SK-N-SH treated with all-trans-retinoic acid at 6 μM for 48 hours (cell line): ENCODE results near the gene RBM47.

Experiments used
- BACH2 ChIP-seq: fragments of 250-450 bp; sonication (Bioruptor Pico); IDR thresholded peaks from 2 replicates; pipeline ENCODE4 v1.9.0; 2021; ENCODE audit warnings: mild to moderate bottlenecking, borderline replicate concordance
- CREB5 ChIP-seq: fragments of 250-450 bp; sonication (Bioruptor Pico); IDR thresholded peaks from 2 replicates; pipeline ENCODE4 v1.5.1; 2020; ENCODE audit warnings: low read depth, mild to moderate bottlenecking, moderate library complexity
- CSDC2 ChIP-seq: fragments of 250-450 bp; sonication (Bioruptor Pico); IDR thresholded peaks from 2 replicates; pipeline ENCODE4 v1.5.0; 2020; ENCODE audit warnings: mild to moderate bottlenecking, moderate library complexity
- ESRRG ChIP-seq: fragments of 250-450 bp; sonication (Bioruptor Pico); IDR thresholded peaks from 2 replicates; pipeline ENCODE4 v1.6.1; 2021; ENCODE audit warnings: mild to moderate bottlenecking
- GLIS3 ChIP-seq: fragments of 250-450 bp; sonication (Bioruptor Pico); IDR thresholded peaks from 2 replicates; pipeline ENCODE4 v1.5.0; 2020; ENCODE audit warnings: mild to moderate bottlenecking, moderate library complexity
- ISL1 ChIP-seq: fragments of 250-450 bp; sonication (Bioruptor Pico); IDR thresholded peaks from 2 replicates; pipeline ENCODE4 v2.1.2; 2022; ENCODE audit warnings: mild to moderate bottlenecking, moderate library complexity
- OSR1 ChIP-seq: fragments of 250-450 bp; sonication (Bioruptor Pico); IDR thresholded peaks from 2 replicates; pipeline ENCODE4 v1.8.0; 2022; ENCODE audit warnings: moderate library complexity, mild to moderate bottlenecking, inconsistent platforms
- PATZ1 ChIP-seq: fragments of 250-450 bp; sonication (Bioruptor Pico); IDR thresholded peaks from 2 replicates; pipeline ENCODE4 v1.8.0; 2020; ENCODE audit warnings: mild to moderate bottlenecking, moderate library complexity, borderline replicate concordance
- RARB ChIP-seq: fragments of 250-450 bp; sonication (Bioruptor Pico); IDR thresholded peaks from 2 replicates; pipeline ENCODE4 v1.8.0; 2021; ENCODE audit warnings: mild to moderate bottlenecking, moderate library complexity
- TCF4 ChIP-seq: fragments of 250-450 bp; sonication (Bioruptor Pico); IDR thresholded peaks from 2 replicates; pipeline ENCODE4 v1.8.0; 2021; ENCODE audit warnings: mild to moderate bottlenecking, moderate library complexity, borderline replicate concordance
- TSHZ2 ChIP-seq: fragments of 250-450 bp; sonication (Bioruptor Pico); IDR thresholded peaks from 2 replicates; pipeline ENCODE4 v1.5.0; 2020; ENCODE audit warnings: mild to moderate bottlenecking, moderate library complexity
- ZFP30 ChIP-seq: fragments of 450-650 bp; formaldehyde crosslinking; IDR thresholded peaks from 2 replicates; pipeline ENCODE4 v1.5.0; 2022; ENCODE audit warnings: mild to moderate bottlenecking, moderate library complexity
- ZNF70 ChIP-seq: fragments of 450-650 bp; formaldehyde crosslinking; IDR thresholded peaks from 2 replicates; pipeline ENCODE4 v1.5.0; 2020; ENCODE audit warnings: mild to moderate bottlenecking, moderate library complexity

GRCh38 chr4:40438384-40439026 is 191.2 kb downstream of the RBM47 start:
- no peak for TF ChIP-seq PATZ1 (CRISPR knock-in tag)
- no peak for TF ChIP-seq CREB5 (CRISPR knock-in tag)
- TF ChIP-seq TSHZ2 (CRISPR knock-in tag) = no peak
- no peak for TF ChIP-seq GLIS3
- TF ChIP-seq ZNF70 (CRISPR knock-in tag) = no peak
- no peak for TF ChIP-seq ESRRG (CRISPR knock-in tag)
- no peak for TF ChIP-seq OSR1
- TF ChIP-seq BACH2 (CRISPR knock-in tag) = no peak
- TF ChIP-seq RARB (CRISPR knock-in tag) = no peak
- TF ChIP-seq TCF4 (CRISPR knock-in tag) = no peak
- no peak for TF ChIP-seq CSDC2 (CRISPR knock-in tag)
- no peak for TF ChIP-seq ISL1
- no peak for TF ChIP-seq ZFP30
